Omental fat pad (tissue), 4 donors: ENCODE results near the gene GRID1. TPM values are rescaled to one million over a fixed set of nuclear protein-coding genes. Genes with fewer than 3 reads are reported as not detected.

ENCODE experiments used
- ATAC-seq: fragments of 150-250 bp; one replicate; pipeline ENCODE4 v1.9.1; 2016; ENCODE audit warnings: mild to moderate bottlenecking, moderate library complexity; ENCODE audit not compliant: low FRiP score
- DNase-seq: peaks from one replicate; pipeline ENCODE4 v3.0.0-alpha.2; 2019; ENCODE audit warnings: low spot score
- CTCF ChIP-seq, 3 donors: fragments of 450-650 bp; IDR thresholded peaks; one replicate each; pipeline ENCODE4 v1.5.1; 2016 to 2017; ENCODE audit warnings: antibody characterized with exemption in 3 of 3, mild to moderate bottlenecking in 3 of 3, moderate library complexity in 2 of 3
- total RNA-seq, 4 donors: library from RNA; depleted of rRNA; stranded (reverse); fragments of >200 nt; gene quantifications; one replicate each; pipeline ENCODE4 v1.1.0, GENCODE V29; 2016

The GRID1 gene
- total RNA-seq, 4 donors from 2014 or later = 1.5 to 3.5 (median 2.4) TPM

GRCh38 chr10:85891472-85891871 lies 475.1 kb downstream of the GRID1 start:
- no peak for DNase-seq
- ATAC-seq = no peak

GRCh38 chr10:85888559-85888958 lies 478.0 kb downstream of the GRID1 start:
- ATAC-seq (no peak), DNase-seq (no peak)
- TF ChIP-seq CTCF (IDR thresholded peaks at IDR 0.05) = no peak

More at GRCh38 chr10:85891472-85891871, 475.1 kb downstream of the GRID1 start:
- no peak for TF ChIP-seq CTCF (IDR thresholded peaks at IDR 0.05)

DNA sequence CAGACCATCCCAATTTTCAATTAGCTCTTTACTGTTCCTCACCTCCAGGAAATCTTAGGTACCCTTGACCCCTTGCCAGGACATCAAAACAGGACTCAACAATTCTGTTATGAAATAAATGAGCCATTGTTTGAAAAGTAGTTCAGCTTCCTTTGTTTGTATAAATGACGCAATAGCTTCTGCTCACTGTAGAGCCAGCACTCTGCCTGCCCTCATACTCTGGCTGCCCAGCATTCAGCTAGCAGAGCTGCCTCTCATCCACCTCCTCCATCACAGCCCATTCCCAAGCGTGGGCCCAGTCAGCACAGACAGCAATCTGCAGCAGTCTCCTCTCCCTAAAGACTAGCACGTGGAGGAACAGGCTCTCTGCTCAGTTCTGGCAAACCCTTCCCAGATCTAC lies 478.6 kb downstream of the GRID1 start:
- DNase-seq (no peak), ATAC-seq (no peak)
- no peak for TF ChIP-seq CTCF (IDR thresholded peaks at IDR 0.05)

DNA sequence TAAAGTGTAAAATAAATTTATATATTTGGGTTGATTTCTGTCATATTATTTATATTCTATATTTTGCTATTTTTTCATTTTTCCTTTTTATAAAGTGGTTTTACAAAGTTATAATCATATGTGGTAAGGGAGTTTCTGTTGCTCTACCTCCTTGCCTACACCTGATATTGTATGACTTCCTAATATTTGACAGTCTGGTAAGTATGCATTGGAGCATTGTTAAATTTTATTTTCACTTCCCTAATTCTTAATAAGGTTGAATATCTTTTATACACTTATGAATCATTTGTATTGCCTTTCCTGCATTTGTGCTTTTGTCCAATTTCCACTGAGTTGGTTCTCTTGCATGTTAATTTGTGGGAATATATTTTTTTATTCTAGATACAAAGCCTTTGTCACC lies 492.4 kb downstream of the GRID1 start:
- DNase-seq (no peak), ATAC-seq (no peak)
- no peak for TF ChIP-seq CTCF (IDR thresholded peaks at IDR 0.05)

GRCh38 chr10:85873063-85873462 lies 493.5 kb downstream of the GRID1 start:
- TF ChIP-seq CTCF (IDR thresholded peaks at IDR 0.05) = no peak
- ATAC-seq (no peak), DNase-seq (no peak)

DNA sequence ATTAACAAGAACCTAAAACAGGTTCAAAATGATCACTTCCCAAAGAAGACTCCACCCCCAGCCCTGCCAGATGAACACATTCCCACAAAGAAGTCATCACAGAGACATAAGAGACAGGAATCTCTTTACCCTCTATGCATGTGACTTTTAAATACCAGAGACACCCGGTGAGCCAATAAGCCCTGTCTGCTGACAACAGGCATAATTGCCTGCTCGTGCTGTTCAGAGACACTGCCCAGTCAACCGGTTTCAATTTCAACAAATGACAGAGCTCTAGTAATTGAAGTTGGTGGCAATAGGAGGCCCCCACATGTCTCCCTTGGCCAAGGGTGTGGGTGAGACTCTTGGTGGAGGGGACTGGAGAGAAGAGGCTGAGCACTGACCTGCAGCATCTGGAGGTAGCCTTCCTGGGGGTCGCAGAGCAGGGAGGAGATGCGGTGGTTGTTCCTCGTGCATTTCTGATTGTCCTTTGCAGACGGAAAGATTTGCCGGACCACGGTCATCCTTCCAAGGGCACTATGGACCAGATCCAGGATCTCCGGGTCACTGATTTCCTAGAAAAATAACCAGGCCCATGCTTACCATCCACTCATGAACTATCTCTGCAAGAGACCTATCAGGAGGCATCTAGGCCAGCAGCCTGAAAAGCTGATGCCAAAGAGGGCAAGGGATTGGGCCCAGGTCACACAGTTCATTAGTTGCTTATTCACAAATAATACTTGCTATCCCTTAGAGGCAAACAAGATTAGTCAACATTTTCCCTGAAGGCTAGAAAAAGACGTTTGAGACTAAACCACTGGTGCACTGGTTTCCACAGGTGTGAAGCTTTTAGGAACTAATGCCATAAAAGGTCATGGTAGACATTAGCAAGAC lies 497.7 kb downstream of the GRID1 start:
- DNase-seq (no peak), ATAC-seq (no peak)
- no peak for TF ChIP-seq CTCF (IDR thresholded peaks at IDR 0.05)
